Naive B cell (primary cell): ENCODE measurements around the gene EIF4E1B. TPM values are rescaled to one million over a fixed set of nuclear protein-coding genes. Genes with fewer than 3 reads are reported as not detected.
A peak's percentile ranks its signal among the peaks of the same experiment; 100 is the strongest.
"Not testable (repeated sequence)": the region's sequence is repeated elsewhere in the genome, so short reads cannot be mapped to it uniquely, and the experiment has no call there.

Experiments
- ATAC-seq, 2 donors: fragments of 150-1000 bp; cut with Tn5 transposase; 2 replicates each; pipeline ENCODE4 v1.10.0; 2021; ENCODE audit warnings: low read depth in 2 of 2, mild to moderate bottlenecking in 2 of 2, moderate library complexity in 2 of 2
- DNase-seq: peaks from one replicate; pipeline ENCODE4 v3.0.0; 2022
- H3K27ac Mint-ChIP-seq, 6 donors: one replicate each; pipeline ENCODE4 v1.8.0; 2020 to 2022; ENCODE audit warnings: mild to moderate bottlenecking in 6 of 6, mixed read lengths in 6 of 6, moderate library complexity in 5 of 6, inconsistent platforms in 2 of 6
- H3K27me3 Mint-ChIP-seq, 3 donors: one replicate each; pipeline ENCODE4 v1.8.0; 2021 to 2022; ENCODE audit warnings: mixed read lengths in 3 of 3, mild to moderate bottlenecking in 1 of 3
- H3K36me3 Mint-ChIP-seq, 2 donors: one replicate each; pipeline ENCODE4 v1.8.0; 2020 to 2022; ENCODE audit warnings: mixed read lengths in 2 of 2, inconsistent platforms in 1 of 2, mild to moderate bottlenecking in 1 of 2
- H3K4me1 Mint-ChIP-seq, 3 donors: one replicate each; pipeline ENCODE4 v1.8.0; 2020 to 2022; ENCODE audit warnings: mixed read lengths in 3 of 3, inconsistent platforms in 1 of 3, mild to moderate bottlenecking in 1 of 3, moderate library complexity in 1 of 3
- H3K4me3 Mint-ChIP-seq, 8 donors: one replicate each; pipeline ENCODE4 v1.8.0; 2020 to 2022; ENCODE audit warnings: mild to moderate bottlenecking in 8 of 8, mixed read lengths in 8 of 8, moderate library complexity in 8 of 8, inconsistent platforms in 2 of 8
- H3K9me3 Mint-ChIP-seq, 7 donors: one replicate each; pipeline ENCODE4 v1.8.0; 2020 to 2022; ENCODE audit warnings: mixed read lengths in 7 of 7, mild to moderate bottlenecking in 5 of 7, inconsistent platforms in 2 of 7, moderate library complexity in 1 of 7
- polyA plus RNA-seq, 6 donors: library from polyadenylated mRNA; unstranded; fragments of 300-500 nt; fragmentation: Illumina TruSeq; gene quantifications; one replicate each; pipeline ENCODE4 v1.2.3, GENCODE V29; 2021; ENCODE audit warnings: low read depth in 6 of 6

The EIF4E1B gene
- polyA plus RNA-seq = not detected

GRCh38 chr5:176629853-176630680 lies at the start of gene EIF4E1B, which contains the start of gene SNCB:
Gene EIF4E1B, plus strand, starts transcription at chr5:176630675. Its CDS starts 12,113 bp downstream, at chr5:176642788.
Gene SNCB, minus strand, starts transcription at chr5:176630534. Its CDS starts 880 bp downstream, at chr5:176629654.
- Mint-ChIP-seq H3K4me1 (peaks cover 36 to 53% (median 52%) of the 10 kb centered on the region in 3 donors), H3K9me3 (peaks cover 0 to 2% (median 0%) of the 10 kb centered on the region in 7 donors), H3K27me3 (peaks cover 32 to 40% (median 33%) of the 10 kb centered on the region in 3 donors), H3K4me3 (peak within 1 kb of the TSS; percentile 72 to 93 (median 84)), H3K36me3 (no peaks in the 10 kb centered on the region), H3K27ac (peak within 1 kb of the TSS in 5 of 6 donors; percentile 49 to 78 (median 63))
- DNase-seq = peak; percentile 68
- peak; percentile 90 to 91 for ATAC-seq

DNA sequence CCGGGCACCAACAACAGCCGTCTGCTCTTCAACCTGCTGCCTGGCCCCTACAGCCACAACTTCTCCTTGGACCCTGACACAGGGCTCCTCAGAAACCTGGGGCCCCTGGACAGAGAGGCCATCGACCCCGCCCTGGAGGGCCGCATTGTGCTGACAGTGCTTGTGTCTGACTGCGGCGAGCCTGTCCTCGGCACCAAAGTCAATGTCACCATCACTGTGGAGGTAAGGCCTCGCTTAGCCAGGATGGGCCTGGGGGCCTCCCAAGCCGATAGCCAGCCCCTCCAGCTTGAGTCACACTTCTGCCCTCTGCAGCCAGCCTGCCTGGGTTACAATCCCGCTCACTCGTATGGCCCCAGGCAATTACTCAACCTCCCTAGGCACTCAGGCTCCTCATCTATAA lies 49.1 kb upstream of the EIF4E1B start:
- Mint-ChIP-seq H3K9me3 (peaks cover 0 to 18% (median 11%) of the 10 kb centered on the region in 7 donors), H3K36me3 (no peaks in the 10 kb centered on the region), H3K4me3 (no peak overlapping the region), H3K4me1 (peaks cover 0 to 6% (median 0%) of the 10 kb centered on the region in 3 donors), H3K27me3 (peaks cover 0 to 5% (median 0%) of the 10 kb centered on the region in 3 donors), H3K27ac (no peak overlapping the region)
- ATAC-seq (no peak), DNase-seq (no peak)

- no peak overlapping the region for H3K27ac Mint-ChIP-seq
- H3K4me3 Mint-ChIP-seq = no peak overlapping the region
- ATAC-seq (no peak), DNase-seq (no peak)
- peaks cover 0 to 2% (median 0%) of the 10 kb centered on the region in 3 donors for H3K27me3 Mint-ChIP-seq
- H3K36me3 Mint-ChIP-seq = no peaks in the 10 kb centered on the region
- H3K4me1 Mint-ChIP-seq = peaks cover 0 to under 1% (median 0%) of the 10 kb centered on the region in 3 donors
- H3K9me3 Mint-ChIP-seq = peaks cover 0 to 18% (median 11%) of the 10 kb centered on the region in 7 donors
Observed at GRCh38 chr5:176583076-176583475, 47.4 kb upstream of the EIF4E1B start.

GRCh38 chr5:176587398-176587797 lies 43.1 kb upstream of the EIF4E1B start:
- H3K27me3 Mint-ChIP-seq = peaks cover 0 to 6% (median 0%) of the 10 kb centered on the region in 3 donors
- H3K4me3 Mint-ChIP-seq = no peak overlapping the region
- DNase-seq (no peak), ATAC-seq (no peak)
- H3K9me3 Mint-ChIP-seq = peaks cover 0 to 18% (median 11%) of the 10 kb centered on the region in 7 donors
- H3K4me1 Mint-ChIP-seq = peaks cover 0 to 6% (median 0%) of the 10 kb centered on the region in 3 donors
- no peaks in the 10 kb centered on the region for H3K36me3 Mint-ChIP-seq
- H3K27ac Mint-ChIP-seq = no peak overlapping the region

DNA sequence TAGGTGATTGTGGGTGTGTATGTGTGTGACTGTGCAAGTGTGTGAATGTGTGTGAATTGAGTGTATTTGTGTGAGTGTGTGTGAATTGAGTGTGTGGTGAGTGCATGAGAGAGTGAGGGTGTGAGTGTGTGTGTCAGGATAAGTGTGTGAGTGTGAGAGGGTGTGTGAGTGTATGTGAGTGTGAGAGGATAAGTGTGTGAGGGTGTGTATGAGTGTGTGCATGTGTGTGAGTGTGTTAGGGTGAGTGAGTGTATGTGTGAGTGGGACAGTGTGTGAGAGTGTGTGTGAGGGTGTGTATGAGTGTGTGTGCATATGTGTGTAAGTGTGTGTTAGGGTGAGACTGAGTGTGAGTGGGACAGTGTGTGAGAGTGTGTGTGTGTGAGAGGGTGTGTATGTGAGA lies 42.2 kb upstream of the EIF4E1B start:
- peaks cover 0 to 6% (median 0%) of the 10 kb centered on the region in 3 donors for H3K27me3 Mint-ChIP-seq
- DNase-seq (no peak), ATAC-seq (no peak)
- H3K4me1 Mint-ChIP-seq = peaks cover 0 to 6% (median 0%) of the 10 kb centered on the region in 3 donors
- H3K9me3 Mint-ChIP-seq = peaks cover 0 to 16% (median 11%) of the 10 kb centered on the region in 7 donors
- H3K27ac Mint-ChIP-seq = peak overlapping the region in 1 of 6 donors; percentile 0
- no peaks in the 10 kb centered on the region for H3K36me3 Mint-ChIP-seq
- H3K4me3 Mint-ChIP-seq = no peak overlapping the region

DNA sequence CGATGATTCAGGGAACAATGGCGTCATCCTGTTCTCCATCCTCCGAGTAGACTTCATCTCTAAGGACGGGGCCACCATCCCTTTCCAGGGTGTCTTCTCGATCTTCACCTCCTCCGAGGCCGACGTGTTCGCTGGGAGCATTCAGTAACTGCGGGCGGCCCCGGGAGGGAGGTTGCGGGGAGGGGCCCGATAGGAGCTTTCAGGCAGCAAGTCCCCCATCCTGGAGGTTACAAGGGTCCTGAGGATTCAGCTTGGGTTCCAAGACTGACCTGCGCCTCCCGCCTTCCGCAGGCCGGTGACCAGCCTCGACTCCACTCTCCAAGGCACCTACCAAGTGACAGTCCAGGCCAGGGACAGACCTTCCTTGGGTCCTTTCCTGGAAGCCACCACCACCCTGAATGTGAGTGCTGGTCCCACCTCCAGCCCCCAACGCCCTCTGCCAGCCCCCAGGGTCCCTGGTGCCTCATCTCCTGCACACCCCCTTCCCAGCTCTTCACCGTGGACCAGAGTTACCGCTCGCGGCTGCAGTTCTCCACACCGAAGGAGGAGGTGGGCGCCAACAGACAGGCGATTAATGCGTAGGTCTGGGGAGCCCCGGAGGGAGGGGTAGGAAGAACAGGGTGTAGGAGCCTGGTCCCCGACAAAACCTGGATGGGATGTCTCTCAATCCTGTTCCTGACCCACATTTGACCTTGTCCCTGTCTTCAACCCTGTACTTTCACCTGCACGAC lies 41.3 kb upstream of the EIF4E1B start:
- H3K27ac Mint-ChIP-seq = no peak overlapping the region
- no peak for ATAC-seq
- H3K4me1 Mint-ChIP-seq = peaks cover 0 to 6% (median 0%) of the 10 kb centered on the region in 3 donors
- H3K27me3 Mint-ChIP-seq = peaks cover 0 to 6% (median 0%) of the 10 kb centered on the region in 3 donors
- no peak for DNase-seq
- H3K36me3 Mint-ChIP-seq = no peaks in the 10 kb centered on the region
- peaks cover 0 to 12% (median 8%) of the 10 kb centered on the region in 7 donors for H3K9me3 Mint-ChIP-seq
- H3K4me3 Mint-ChIP-seq = no peak overlapping the region

GRCh38 chr5:176590035-176590717 lies 40.3 kb upstream of the EIF4E1B start:
- ATAC-seq (no peak), DNase-seq (no peak)
- peaks cover 0 to 6% (median 6%) of the 10 kb centered on the region in 3 donors for H3K27me3 Mint-ChIP-seq
- no peak overlapping the region for H3K4me3 Mint-ChIP-seq
- peaks cover 0 to 12% (median 6%) of the 10 kb centered on the region in 7 donors for H3K9me3 Mint-ChIP-seq
- H3K36me3 Mint-ChIP-seq = no peaks in the 10 kb centered on the region
- H3K27ac Mint-ChIP-seq = no peak overlapping the region
- peaks cover 0 to 6% (median 0%) of the 10 kb centered on the region in 3 donors for H3K4me1 Mint-ChIP-seq

- not testable (repeated sequence) for ATAC-seq, H3K27ac Mint-ChIP-seq, DNase-seq, H3K4me3 Mint-ChIP-seq, H3K36me3 Mint-ChIP-seq, H3K9me3 Mint-ChIP-seq
- Mint-ChIP-seq H3K4me1 (peaks cover 6 to 12% (median 6%) of the 10 kb centered on the region in 3 donors), H3K27me3 (peaks cover 6 to 20% (median 13%) of the 10 kb centered on the region in 3 donors)
Observed at GRCh38 chr5:176591667-176592066, 38.8 kb upstream of the EIF4E1B start.

DNA sequence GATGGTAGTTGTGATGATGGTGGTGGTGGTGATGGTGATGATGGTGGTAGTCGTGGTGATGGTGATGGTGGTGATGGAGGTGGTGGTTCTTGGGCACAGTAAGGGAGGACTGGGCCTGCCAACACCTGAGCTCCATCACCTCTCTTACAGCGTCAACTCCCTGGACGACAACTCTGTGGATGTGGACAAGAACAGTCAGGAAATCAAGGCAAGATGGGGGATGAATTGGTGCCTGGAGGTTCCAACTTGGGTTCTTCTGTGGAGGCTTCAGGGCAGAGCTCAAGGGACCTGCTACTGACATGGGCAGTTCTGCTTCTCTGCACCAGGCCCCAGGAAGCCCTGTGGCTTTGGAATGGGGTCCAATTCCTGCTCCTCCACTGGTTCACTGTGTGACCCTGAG lies 37.9 kb upstream of the EIF4E1B start:
- H3K4me1 Mint-ChIP-seq = peaks cover 6 to 12% (median 8%) of the 10 kb centered on the region in 3 donors
- H3K27ac Mint-ChIP-seq = no peak overlapping the region
- ATAC-seq (no peak), DNase-seq (no peak)
- H3K36me3 Mint-ChIP-seq = no peaks in the 10 kb centered on the region
- H3K9me3 Mint-ChIP-seq = no peaks in the 10 kb centered on the region
- no peak overlapping the region for H3K4me3 Mint-ChIP-seq
- H3K27me3 Mint-ChIP-seq = peaks cover 6 to 21% (median 13%) of the 10 kb centered on the region in 3 donors

DNA sequence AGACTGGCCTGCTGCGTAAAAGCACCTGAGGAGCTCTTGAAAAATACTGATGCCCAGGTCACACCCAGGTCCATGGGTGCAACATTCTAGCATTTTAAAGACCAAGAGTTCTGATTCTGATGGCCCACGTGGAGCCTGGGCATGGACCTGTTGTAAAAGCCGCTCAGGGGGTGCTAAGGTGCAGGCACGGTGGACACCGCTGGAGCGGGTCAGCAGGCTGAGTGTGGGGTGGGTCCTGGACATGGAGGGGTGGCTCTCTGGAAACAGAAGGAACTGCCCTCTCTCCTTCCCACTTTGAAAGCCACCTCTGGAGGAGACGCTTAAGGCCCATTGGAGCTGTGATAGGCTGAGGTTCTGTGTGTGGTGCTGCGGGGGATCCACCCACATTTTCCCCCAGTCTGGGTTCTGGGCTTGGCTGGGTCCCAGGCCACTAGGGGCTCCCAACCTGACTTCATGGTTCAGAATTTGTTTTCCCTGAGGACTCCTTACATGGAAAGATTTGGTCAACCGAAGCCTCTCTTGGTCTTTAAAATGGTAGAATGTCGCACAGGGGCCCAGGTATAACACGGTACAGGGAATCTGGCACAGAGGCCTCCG lies 37.1 kb upstream of the EIF4E1B start:
- Mint-ChIP-seq H3K4me3 (peak overlapping the region in 2 of 8 donors; percentile 33 to 49), H3K36me3 (no peaks in the 10 kb centered on the region), H3K27ac (no peak overlapping the region), H3K4me1 (peaks cover 6 to 8% (median 8%) of the 10 kb centered on the region in 3 donors), H3K27me3 (peaks cover under 1 to 27% (median 16%) of the 10 kb centered on the region in 3 donors), H3K9me3 (no peaks in the 10 kb centered on the region)
- ATAC-seq = no peak
- no peak for DNase-seq

DNA sequence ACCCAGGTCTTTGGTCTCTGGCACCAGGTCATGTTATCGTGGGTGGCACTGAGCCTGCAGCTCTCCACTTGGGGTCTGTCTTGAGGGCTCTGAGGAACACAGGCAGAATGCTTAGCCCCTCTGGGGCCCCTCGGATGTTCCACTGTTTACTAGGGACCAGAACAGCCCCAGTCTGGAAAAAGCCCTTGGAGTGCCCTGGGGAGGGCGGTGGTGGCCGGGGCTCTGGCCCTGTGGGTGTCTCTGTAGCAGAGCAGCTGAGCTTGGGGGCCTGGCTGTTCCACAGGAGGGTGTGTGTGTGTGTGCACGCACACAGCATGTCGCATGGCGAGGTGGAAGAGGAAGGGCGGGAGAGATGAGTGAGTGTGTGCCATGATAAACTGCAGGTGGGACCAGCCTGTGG lies 35.9 kb upstream of the EIF4E1B start:
- Mint-ChIP-seq H3K27ac (peak overlapping the region in 1 of 6 donors; percentile 91), H3K4me1 (peaks cover 6 to 8% (median 6%) of the 10 kb centered on the region in 3 donors), H3K27me3 (peaks cover 0 to 33% (median 24%) of the 10 kb centered on the region in 3 donors), H3K9me3 (no peaks in the 10 kb centered on the region), H3K4me3 (peak overlapping the region in 3 of 8 donors; percentile 10 to 68 (median 27)), H3K36me3 (peaks cover 0 to 5% of the 10 kb centered on the region in 2 donors)
- no peak for DNase-seq
- ATAC-seq = no peak

DNA sequence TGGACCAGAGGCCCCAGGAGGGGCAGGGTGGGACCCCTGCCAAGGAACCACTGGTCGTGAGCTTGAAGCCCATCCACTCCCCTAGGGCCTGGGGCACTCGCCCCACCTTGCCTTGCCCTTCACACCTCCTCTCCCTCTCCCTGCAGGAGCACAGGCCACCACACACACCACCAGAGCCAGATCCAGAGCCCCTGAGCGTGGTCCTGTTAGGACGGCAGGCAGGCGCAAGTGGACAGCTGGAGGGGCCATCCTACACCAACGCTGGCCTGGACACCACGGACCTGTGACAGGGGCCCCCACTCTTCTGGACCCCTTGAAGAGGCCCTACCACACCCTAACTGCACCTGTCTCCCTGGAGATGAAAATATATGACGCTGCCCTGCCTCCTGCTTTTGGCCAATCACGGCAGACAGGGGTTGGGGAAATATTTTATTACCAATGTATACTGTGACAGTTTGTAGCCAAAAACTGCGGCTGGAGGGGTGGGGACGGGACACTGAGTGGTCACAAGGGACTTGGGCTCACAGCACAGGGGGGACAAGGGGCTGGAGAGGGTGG lies 35.0 kb upstream of the EIF4E1B start:
- no peaks in the 10 kb centered on the region for H3K9me3 Mint-ChIP-seq
- peaks cover 0 to 33% (median 24%) of the 10 kb centered on the region in 3 donors for H3K27me3 Mint-ChIP-seq
- H3K27ac Mint-ChIP-seq = no peak overlapping the region
- peaks cover 0 to 5% of the 10 kb centered on the region in 2 donors for H3K36me3 Mint-ChIP-seq
- H3K4me1 Mint-ChIP-seq = peaks cover 6 to 8% (median 6%) of the 10 kb centered on the region in 3 donors
- ATAC-seq (no peak), DNase-seq (no peak)
- H3K4me3 Mint-ChIP-seq = peak overlapping the region in 3 of 8 donors; percentile 43 to 77 (median 61)
